ENCODE results near the gene EFNA2. TPM values are rescaled to one million over a fixed set of nuclear protein-coding genes. Genes with fewer than 3 reads are reported as not detected.
A peak's percentile ranks its signal among the peaks of the same experiment; 100 is the strongest.

EFNA2 gene
- total RNA-seq, 2 donors from 2014 or later = not detected

- H3K9me3 Mint-ChIP-seq = no peaks in the 10 kb centered on the region
- H3K27ac Mint-ChIP-seq = no peak overlapping the region
- peaks cover 11 to 24% of the 10 kb centered on the region in 2 donors for H3K36me3 Mint-ChIP-seq (ENCODE audit: insufficient read depth in 2 of 2)
- H3K27me3 Mint-ChIP-seq (ENCODE audit: low read depth) = no peaks in the 10 kb centered on the region
- H3K4me3 Mint-ChIP-seq = peak overlapping the region; percentile 80 to 88
- ATAC-seq (replicated peaks in 1 of 2) (no peak), DNase-seq (no peak)
- H3K4me1 Mint-ChIP-seq (ENCODE audit: low read depth) = peaks cover 68% of the 10 kb centered on the region
Measured at GRCh38 chr19:1267477-1268225, 18.0 kb upstream of the EFNA2 start.

DNA sequence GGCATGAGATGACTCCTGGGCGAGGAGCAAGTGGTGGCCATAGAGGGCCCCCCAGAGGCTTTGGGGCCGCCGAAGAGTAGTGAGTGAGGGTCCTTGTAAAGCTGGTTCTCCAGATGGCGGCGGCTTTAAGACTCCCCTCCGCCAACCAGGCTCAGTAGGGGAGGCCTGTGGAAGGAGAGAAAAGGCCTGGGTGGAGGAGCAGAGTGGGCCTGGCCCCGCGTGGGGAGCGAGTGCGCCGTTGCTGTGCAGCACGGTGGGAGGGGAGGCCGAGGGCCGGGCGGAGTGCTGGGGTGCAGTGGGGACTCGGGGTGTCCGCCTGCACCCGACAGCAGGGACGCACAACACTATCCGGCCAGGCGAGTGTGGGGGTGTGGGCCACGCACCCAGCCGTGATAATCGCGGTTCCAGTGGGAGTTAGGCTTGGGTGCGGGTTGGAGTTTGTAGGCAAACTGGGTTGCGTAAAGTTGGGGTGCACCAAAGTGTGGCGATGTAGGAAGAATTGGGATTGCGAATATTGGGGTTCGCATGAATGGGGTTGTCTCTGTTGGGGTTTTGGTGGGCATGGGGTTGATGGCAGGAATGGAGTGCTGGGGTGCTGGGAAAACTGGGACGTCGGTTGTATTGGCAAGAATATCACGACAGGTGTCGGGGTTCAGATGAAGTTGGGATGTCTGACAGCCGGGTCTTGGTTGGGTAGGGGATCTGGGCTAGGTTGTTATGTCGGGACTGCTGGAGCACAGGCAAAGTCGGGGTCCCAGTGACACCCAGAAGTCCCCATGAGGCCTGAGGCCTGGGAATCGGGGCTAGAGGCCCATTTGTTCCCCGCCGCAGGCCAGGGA, 17.2 kb upstream of the EFNA2 start:
- H3K9me3 Mint-ChIP-seq = no peaks in the 10 kb centered on the region
- peaks cover 16 to 28% of the 10 kb centered on the region in 2 donors for H3K36me3 Mint-ChIP-seq (ENCODE audit: insufficient read depth in 2 of 2)
- peak overlapping the region; percentile 80 to 88 for H3K4me3 Mint-ChIP-seq
- no peaks in the 10 kb centered on the region for H3K27me3 Mint-ChIP-seq (ENCODE audit: low read depth)
- no peak overlapping the region for H3K27ac Mint-ChIP-seq
- H3K4me1 Mint-ChIP-seq (ENCODE audit: low read depth) = peaks cover 68% of the 10 kb centered on the region
- ATAC-seq (replicated peaks in 1 of 2) (no peak), DNase-seq (no peak)

GRCh38 chr19:1269065-1269477, 16.6 kb upstream of the EFNA2 start, which contains the start of gene CIRBP:
Gene CIRBP (plus strand): TSS chr19:1269332. CDS start chr19:1270934, 1,602 bp downstream.
- Mint-ChIP-seq H3K27ac (peak within 1 kb of the TSS; percentile 98), H3K9me3 (no peaks in the 10 kb centered on the region), H3K36me3 (ENCODE audit: insufficient read depth in 2 of 2) (peaks cover 18 to 32% of the 10 kb centered on the region in 2 donors), H3K27me3 (ENCODE audit: low read depth) (no peaks in the 10 kb centered on the region), H3K4me3 (peak within 1 kb of the TSS; percentile 83 to 98), H3K4me1 (ENCODE audit: low read depth) (peaks cover 73% of the 10 kb centered on the region)
- DNase-seq (peak; percentile 100), ATAC-seq (replicated peaks in 1 of 2) (peak; percentile 79 to 80)

DNA sequence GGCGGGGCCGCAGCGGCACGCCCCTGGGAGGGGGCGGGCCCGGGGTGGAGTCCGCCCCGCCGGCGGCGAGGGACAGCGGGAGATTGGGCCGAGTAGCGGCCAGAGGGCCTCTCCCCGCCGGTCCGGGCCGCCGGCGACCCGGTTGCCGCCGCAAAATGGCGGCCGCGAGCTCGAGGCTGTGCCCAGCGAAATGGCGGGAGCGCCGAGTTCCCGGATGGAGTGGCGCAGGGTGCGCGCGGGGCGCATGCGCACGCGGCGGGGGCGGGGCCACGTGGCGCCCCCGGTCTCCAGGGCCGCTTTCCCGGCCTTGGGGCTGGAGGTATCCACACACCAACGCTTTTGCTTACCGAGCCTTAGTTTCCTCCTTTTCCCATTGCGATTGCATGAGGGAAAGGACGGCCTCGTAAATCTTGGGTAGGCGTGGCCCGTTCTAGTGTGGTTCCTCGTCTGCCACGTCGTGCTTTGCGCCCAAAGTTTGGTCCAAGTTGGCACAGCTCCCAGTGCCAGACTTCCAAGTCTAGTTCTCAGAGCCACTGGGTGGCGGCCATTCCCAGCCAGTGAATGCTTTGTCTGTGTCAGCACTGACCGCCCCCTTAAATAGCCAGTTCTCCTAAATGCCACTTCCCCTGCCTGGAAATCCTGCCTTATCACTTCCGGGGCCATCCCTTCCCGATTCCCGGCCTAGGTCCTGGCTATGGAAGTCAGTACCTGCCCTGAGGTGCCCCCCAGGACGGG, 16.0 kb upstream of the EFNA2 start:
- Mint-ChIP-seq H3K4me3 (peak overlapping the region; percentile 83 to 98), H3K27me3 (ENCODE audit: low read depth) (no peaks in the 10 kb centered on the region), H3K4me1 (ENCODE audit: low read depth) (peaks cover 77% of the 10 kb centered on the region), H3K9me3 (no peaks in the 10 kb centered on the region), H3K36me3 (ENCODE audit: insufficient read depth in 2 of 2) (peaks cover 18 to 30% of the 10 kb centered on the region in 2 donors), H3K27ac (peak overlapping the region; percentile 98)
- DNase-seq (peak; percentile 87 to 90), ATAC-seq (replicated peaks in 1 of 2) (peak in 1 of 2 donors; percentile 39)

DNA sequence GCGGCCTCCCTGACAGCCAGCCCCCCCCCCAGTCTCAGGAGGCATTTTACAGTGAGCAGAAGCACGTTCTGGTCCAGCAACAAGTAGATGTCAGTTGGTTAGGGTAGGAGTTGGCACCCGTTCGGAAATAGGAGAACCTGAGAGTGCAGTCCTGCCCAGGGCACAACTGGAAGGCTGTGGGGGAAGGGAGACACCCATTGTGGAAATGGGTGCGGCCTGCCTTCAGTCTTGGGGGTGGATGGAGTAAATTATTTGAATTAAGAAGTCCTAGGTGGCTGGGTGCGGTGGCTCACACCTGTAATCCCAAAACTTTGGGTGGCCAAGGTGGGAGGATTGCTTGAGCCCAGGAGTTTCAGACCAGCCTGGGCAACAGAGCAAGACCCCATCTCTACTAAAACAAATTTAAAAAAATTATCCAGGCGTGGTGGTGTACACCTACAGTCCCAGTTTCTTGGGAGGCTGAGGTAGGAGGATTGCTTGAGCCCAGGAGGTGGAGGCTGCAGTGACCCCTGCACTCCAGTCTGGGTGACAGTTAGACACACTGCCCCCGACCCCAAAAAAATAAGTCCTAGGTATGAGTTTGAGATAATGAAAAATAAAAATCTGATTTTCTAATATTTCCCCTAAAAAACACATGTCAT, 15.3 kb upstream of the EFNA2 start:
- DNase-seq (no peak), ATAC-seq (replicated peaks in 1 of 2) (no peak)
- H3K27ac Mint-ChIP-seq = peak overlapping the region; percentile 98
- peaks cover 18 to 30% of the 10 kb centered on the region in 2 donors for H3K36me3 Mint-ChIP-seq (ENCODE audit: insufficient read depth in 2 of 2)
- peak overlapping the region; percentile 83 to 98 for H3K4me3 Mint-ChIP-seq
- H3K27me3 Mint-ChIP-seq (ENCODE audit: low read depth) = no peaks in the 10 kb centered on the region
- no peaks in the 10 kb centered on the region for H3K9me3 Mint-ChIP-seq
- H3K4me1 Mint-ChIP-seq (ENCODE audit: low read depth) = peaks cover 74% of the 10 kb centered on the region

GRCh38 chr19:1270854-1271527, 14.7 kb upstream of the EFNA2 start:
- no peak for ATAC-seq (replicated peaks in 1 of 2)
- H3K9me3 Mint-ChIP-seq = no peaks in the 10 kb centered on the region
- peaks cover 68% of the 10 kb centered on the region for H3K4me1 Mint-ChIP-seq (ENCODE audit: low read depth)
- H3K27ac Mint-ChIP-seq = peak overlapping the region; percentile 98
- DNase-seq = no peak
- H3K27me3 Mint-ChIP-seq (ENCODE audit: low read depth) = no peaks in the 10 kb centered on the region
- peaks cover 18 to 30% of the 10 kb centered on the region in 2 donors for H3K36me3 Mint-ChIP-seq (ENCODE audit: insufficient read depth in 2 of 2)
- peak overlapping the region; percentile 83 to 98 for H3K4me3 Mint-ChIP-seq

DNA sequence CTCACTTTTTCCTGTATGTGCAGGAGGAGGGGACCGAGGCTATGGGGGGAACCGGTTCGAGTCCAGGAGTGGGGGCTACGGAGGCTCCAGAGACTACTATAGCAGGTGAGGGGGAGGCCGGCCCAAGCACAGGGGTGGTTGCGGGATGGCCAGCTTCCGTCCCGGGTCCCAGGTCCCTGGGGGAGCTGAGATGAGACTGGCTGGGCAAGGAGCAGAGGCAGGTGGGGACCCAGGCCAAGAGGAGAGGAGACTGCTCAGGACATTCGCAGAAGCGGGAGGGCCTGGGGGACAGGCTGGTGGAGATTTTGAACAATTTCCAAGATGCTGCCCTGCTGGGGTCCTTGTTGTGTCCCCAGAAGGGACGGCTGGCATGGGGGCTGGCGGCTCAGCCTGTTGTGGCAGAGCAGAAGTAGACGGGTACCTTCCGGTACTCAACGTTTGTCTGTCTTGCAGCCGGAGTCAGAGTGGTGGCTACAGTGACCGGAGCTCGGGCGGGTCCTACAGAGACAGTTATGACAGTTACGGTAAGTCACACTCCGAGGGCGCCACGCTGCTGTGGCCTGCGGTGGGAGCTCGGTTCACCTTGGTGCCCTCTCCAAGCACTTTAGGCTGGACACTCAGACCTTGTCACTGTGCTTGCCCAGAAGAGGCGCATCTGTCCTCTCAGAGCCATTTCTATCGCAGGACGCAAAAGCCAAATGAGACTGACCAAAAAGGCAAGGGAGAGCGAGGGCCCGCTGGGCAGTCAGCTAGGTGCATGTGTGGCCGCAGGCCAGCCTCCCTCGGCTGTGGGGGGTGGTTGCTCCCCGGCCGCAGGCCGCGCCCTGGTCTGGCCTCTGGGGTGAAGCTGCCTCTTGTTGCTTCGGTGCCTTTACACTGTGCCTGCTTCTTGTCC, 13.9 kb upstream of the EFNA2 start:
- Mint-ChIP-seq H3K27ac (peak overlapping the region; percentile 98), H3K4me1 (ENCODE audit: low read depth) (peaks cover 71% of the 10 kb centered on the region), H3K4me3 (peak overlapping the region; percentile 83 to 98), H3K9me3 (no peaks in the 10 kb centered on the region), H3K27me3 (ENCODE audit: low read depth) (no peaks in the 10 kb centered on the region), H3K36me3 (ENCODE audit: insufficient read depth in 2 of 2) (peaks cover 18 to 34% of the 10 kb centered on the region in 2 donors)
- ATAC-seq (replicated peaks in 1 of 2) (no peak), DNase-seq (no peak)

- ATAC-seq (replicated peaks in 1 of 2) = no peak
- peaks cover 18 to 33% of the 10 kb centered on the region in 2 donors for H3K36me3 Mint-ChIP-seq (ENCODE audit: insufficient read depth in 2 of 2)
- peak overlapping the region; percentile 37 to 61 for H3K4me3 Mint-ChIP-seq
- no peaks in the 10 kb centered on the region for H3K9me3 Mint-ChIP-seq
- no peak for DNase-seq
- peaks cover 70% of the 10 kb centered on the region for H3K4me1 Mint-ChIP-seq (ENCODE audit: low read depth)
- H3K27me3 Mint-ChIP-seq (ENCODE audit: low read depth) = no peaks in the 10 kb centered on the region
- peak overlapping the region; percentile 74 for H3K27ac Mint-ChIP-seq
Measured at GRCh38 chr19:1272423-1273262, 13.0 kb upstream of the EFNA2 start.

DNA sequence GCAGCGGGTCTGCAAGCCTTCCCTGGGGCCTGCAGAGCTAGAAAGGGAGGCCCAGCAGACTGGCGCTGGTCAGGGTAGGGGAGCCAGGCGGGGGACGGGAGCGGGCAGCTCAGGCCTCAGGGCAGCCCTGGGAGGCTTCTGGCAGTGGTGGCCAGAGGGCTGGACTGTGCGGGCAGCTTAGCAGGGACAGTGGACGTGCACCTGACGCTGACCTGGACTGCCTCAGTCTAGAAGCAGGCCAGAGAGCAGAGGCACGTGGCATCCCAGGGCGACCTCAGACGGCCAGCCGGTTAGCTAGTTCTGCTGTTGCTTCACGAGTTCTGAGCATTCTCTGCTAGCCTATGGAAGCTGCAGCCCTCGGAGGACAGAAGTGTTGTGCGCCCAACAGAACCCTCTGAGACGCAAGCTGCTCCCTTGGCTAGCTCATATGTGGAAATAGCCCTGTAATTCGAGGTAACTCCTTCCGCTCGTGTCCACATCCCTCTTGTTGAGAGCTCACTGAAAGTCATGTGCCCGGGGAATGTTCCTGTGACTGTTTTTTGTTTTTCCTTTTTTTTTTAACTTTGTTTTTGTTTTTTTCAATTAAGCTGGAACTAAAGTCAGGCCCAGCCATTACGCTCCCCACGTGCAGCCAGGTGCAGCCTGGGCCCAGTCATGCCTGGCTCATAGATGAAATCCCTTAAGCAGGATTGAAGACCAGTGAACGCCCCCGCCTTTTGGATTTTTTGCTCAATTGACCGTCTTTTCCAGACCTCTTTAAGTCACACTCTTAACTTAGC, 12.2 kb upstream of the EFNA2 start:
- Mint-ChIP-seq H3K36me3 (ENCODE audit: insufficient read depth in 2 of 2) (peaks cover 18 to 33% of the 10 kb centered on the region in 2 donors), H3K9me3 (no peaks in the 10 kb centered on the region), H3K27ac (peak overlapping the region; percentile 74), H3K27me3 (ENCODE audit: low read depth) (no peaks in the 10 kb centered on the region), H3K4me1 (ENCODE audit: low read depth) (peaks cover 68% of the 10 kb centered on the region), H3K4me3 (peak overlapping the region; percentile 64 to 78)
- DNase-seq (no peak), ATAC-seq (replicated peaks in 1 of 2) (no peak)

All from activated T-cell treated with anti-CD3 and anti-CD28 coated beads, Interleukin-2, amount 50 U/mL, for 72 hours (primary cell).